Astrocyte (in vitro differentiated cells and primary cell): ENCODE results near the gene PHYHD1. TPM values are rescaled to one million over a fixed set of nuclear protein-coding genes. Genes with fewer than 3 reads are reported as not detected.

Experiments used
- DNase-seq: peaks from one replicate; pipeline ENCODE4 v3.0.0-alpha.2; 2010; ENCODE audit warnings: low read depth
- FAIRE-seq: peaks from 2 replicates; lab custom pipeline; 2011; peaks lifted over from hg19 to GRCh38; lab: Jason Lieb, UNC
- H2AFZ ChIP-seq: 2 replicates; pipeline ENCODE4 v1.6.0; 2012; ENCODE audit warnings: low read depth, low read length, inconsistent platforms
- H3K27ac ChIP-seq: 2 replicates; pipeline ENCODE4 v1.5.1; 2011; ENCODE audit warnings: low read depth, low read length, inconsistent platforms
- H3K27me3 ChIP-seq: 2 replicates; pipeline ENCODE4 v1.6.0; 2011; ENCODE audit warnings: low read length, inconsistent platforms; ENCODE audit not compliant: insufficient read depth
- H3K36me3 ChIP-seq: 2 replicates; pipeline ENCODE4 v1.5.1; 2011; ENCODE audit warnings: low read length, inconsistent platforms; ENCODE audit not compliant: insufficient read depth
- H3K4me1 ChIP-seq: 2 replicates; pipeline ENCODE4 v1.5.1; 2011; ENCODE audit warnings: low read length, inconsistent platforms; ENCODE audit not compliant: insufficient read depth
- H3K4me2 ChIP-seq: 2 replicates; pipeline ENCODE4 v1.6.0; 2012; ENCODE audit warnings: low read length, inconsistent platforms
- H3K4me3 ChIP-seq: 2 replicates; pipeline ENCODE4 v1.5.1; 2011; ENCODE audit warnings: low read depth, mild to moderate bottlenecking, low read length, inconsistent platforms; ENCODE audit not compliant: insufficient read depth
- H3K79me2 ChIP-seq: 2 replicates; pipeline ENCODE4 v1.6.0; 2012; ENCODE audit warnings: mild to moderate bottlenecking, low read length, inconsistent platforms; ENCODE audit not compliant: insufficient read depth
- H3K9ac ChIP-seq: 2 replicates; pipeline ENCODE4 v1.6.0; 2012; ENCODE audit warnings: mild to moderate bottlenecking, low read length, inconsistent platforms
- H3K9me3 ChIP-seq: 2 replicates; pipeline ENCODE4 v1.5.1; 2012; ENCODE audit warnings: low read depth, mild to moderate bottlenecking, low read length, inconsistent platforms; ENCODE audit not compliant: insufficient read depth
- H4K20me1 ChIP-seq: 2 replicates; pipeline ENCODE4 v1.6.0; 2012; ENCODE audit warnings: low read length, inconsistent platforms; ENCODE audit not compliant: insufficient read depth
- H3K27ac Mint-ChIP-seq: one replicate; pipeline ENCODE4 v1.8.0; 2021; ENCODE audit warnings: mild to moderate bottlenecking, mixed read lengths; ENCODE audit not compliant: unreplicated experiment
- H3K27me3 Mint-ChIP-seq: one replicate; pipeline ENCODE4 v1.8.0; 2021; ENCODE audit warnings: low read depth, mixed read lengths; ENCODE audit not compliant: unreplicated experiment
- H3K36me3 Mint-ChIP-seq: one replicate; pipeline ENCODE4 v1.8.0; 2021; ENCODE audit warnings: low read depth, mixed read lengths; ENCODE audit not compliant: unreplicated experiment
- H3K4me1 Mint-ChIP-seq: one replicate; pipeline ENCODE4 v1.8.0; 2021; ENCODE audit warnings: low read depth, mixed read lengths; ENCODE audit not compliant: unreplicated experiment
- H3K4me3 Mint-ChIP-seq: one replicate; pipeline ENCODE4 v1.8.0; 2021; ENCODE audit warnings: mild to moderate bottlenecking, moderate library complexity, mixed read lengths; ENCODE audit not compliant: unreplicated experiment
- H3K9me3 Mint-ChIP-seq: one replicate; pipeline ENCODE4 v1.8.0; 2021; ENCODE audit warnings: mild to moderate bottlenecking, mixed read lengths; ENCODE audit not compliant: unreplicated experiment
- EZH2 ChIP-seq: IDR thresholded peaks from 2 replicates; pipeline ENCODE4 v1.6.1; 2012; ENCODE audit warnings: mild to moderate bottlenecking, low read length, inconsistent platforms; ENCODE audit not compliant: insufficient read depth
- total RNA-seq: library from RNA; stranded (reverse); gene quantifications from 2 replicates; pipeline ENCODE4 v1.2.1, GENCODE V29; 2021
- TF ChIP-seq, protein P1 (sequence below): IDR thresholded peaks from 2 replicates; pipeline ENCODE4 v1.5.1; 2011; ENCODE audit warnings: low read depth, mild to moderate bottlenecking, inconsistent platforms, low read length, moderate library complexity; ENCODE audit not compliant: insufficient read depth

PHYHD1 gene
- total RNA-seq, 1 donor from 2014 or later: 6.1 TPM

DNA sequence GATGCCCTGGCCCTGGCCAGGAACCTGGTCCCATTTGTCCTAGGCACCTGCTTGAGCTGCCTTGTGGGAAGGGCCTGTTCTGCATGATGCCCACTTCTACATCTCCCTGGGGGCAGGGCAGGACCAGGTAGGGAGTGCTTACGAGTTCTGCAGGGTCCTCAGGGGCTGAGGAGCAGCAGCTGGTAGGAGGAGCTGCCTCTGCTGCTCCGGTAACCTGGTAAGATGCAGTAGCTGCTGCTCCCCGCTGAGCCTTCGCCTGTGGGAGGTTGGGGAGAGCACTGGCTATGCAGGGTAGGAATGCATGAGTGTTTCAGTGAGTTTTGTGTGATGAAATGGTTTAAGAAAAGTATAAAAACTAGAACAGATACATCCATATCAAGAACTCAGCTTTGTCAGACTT lies 25.2 kb upstream of the PHYHD1 start:
- peaks cover 22% of the 10 kb centered on the region for H3K4me1 Mint-ChIP-seq
- no peak overlapping the region for H2AFZ ChIP-seq
- H3K4me3 Mint-ChIP-seq: no peak overlapping the region
- H3K79me2 ChIP-seq: peaks cover 84% of the 10 kb centered on the region
- DNase-seq: no peak
- H3K27me3 ChIP-seq: no peaks in the 10 kb centered on the region
- H3K27me3 Mint-ChIP-seq: no peaks in the 10 kb centered on the region
- peaks cover 16% of the 10 kb centered on the region for H3K36me3 Mint-ChIP-seq
- H3K36me3 ChIP-seq: peaks cover 18% of the 10 kb centered on the region
- no peak overlapping the region for H3K4me2 ChIP-seq
- H4K20me1 ChIP-seq: peaks cover 57% of the 10 kb centered on the region
- no peaks in the 10 kb centered on the region for H3K9me3 ChIP-seq
- H3K9me3 Mint-ChIP-seq: no peaks in the 10 kb centered on the region
- H3K27ac Mint-ChIP-seq: no peak overlapping the region
- H3K4me1 ChIP-seq: peaks cover 22% of the 10 kb centered on the region
- no peak overlapping the region for H3K27ac ChIP-seq
- H3K9ac ChIP-seq: no peak overlapping the region
- FAIRE-seq: no peak
- H3K4me3 ChIP-seq: no peak overlapping the region
- no peak for TF ChIP-seq EZH2
- TF ChIP-seq, protein P1, sequence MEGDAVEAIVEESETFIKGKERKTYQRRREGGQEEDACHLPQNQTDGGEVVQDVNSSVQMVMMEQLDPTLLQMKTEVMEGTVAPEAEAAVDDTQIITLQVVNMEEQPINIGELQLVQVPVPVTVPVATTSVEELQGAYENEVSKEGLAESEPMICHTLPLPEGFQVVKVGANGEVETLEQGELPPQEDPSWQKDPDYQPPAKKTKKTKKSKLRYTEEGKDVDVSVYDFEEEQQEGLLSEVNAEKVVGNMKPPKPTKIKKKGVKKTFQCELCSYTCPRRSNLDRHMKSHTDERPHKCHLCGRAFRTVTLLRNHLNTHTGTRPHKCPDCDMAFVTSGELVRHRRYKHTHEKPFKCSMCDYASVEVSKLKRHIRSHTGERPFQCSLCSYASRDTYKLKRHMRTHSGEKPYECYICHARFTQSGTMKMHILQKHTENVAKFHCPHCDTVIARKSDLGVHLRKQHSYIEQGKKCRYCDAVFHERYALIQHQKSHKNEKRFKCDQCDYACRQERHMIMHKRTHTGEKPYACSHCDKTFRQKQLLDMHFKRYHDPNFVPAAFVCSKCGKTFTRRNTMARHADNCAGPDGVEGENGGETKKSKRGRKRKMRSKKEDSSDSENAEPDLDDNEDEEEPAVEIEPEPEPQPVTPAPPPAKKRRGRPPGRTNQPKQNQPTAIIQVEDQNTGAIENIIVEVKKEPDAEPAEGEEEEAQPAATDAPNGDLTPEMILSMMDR: no peak

DNA sequence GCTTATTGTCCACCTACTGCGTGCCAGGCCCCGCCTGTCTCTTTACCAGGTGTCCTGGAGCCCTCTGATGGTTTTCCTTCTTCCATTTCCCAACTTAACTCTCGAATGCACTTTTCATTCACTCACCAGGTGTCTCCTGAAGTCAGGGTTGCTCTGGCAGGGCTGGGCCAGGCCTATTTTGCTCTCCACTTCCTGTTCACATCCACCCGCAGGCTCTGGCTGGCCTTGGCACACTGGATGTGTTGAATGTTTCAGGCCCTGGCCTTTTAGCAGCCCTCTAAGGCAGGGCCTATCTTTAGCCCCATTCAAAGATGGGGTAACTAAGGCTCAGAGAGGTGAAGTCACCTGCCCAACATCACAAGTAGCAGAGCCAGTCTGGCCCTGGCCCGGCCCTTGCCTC lies 22.4 kb upstream of the PHYHD1 start:
- no peaks in the 10 kb centered on the region for H3K27me3 ChIP-seq
- no peak overlapping the region for H3K27ac Mint-ChIP-seq
- H2AFZ ChIP-seq: no peak overlapping the region
- DNase-seq: no peak
- H3K79me2 ChIP-seq: peaks cover 81% of the 10 kb centered on the region
- peaks cover 10% of the 10 kb centered on the region for H3K4me1 ChIP-seq
- H3K36me3 Mint-ChIP-seq: peaks cover 12% of the 10 kb centered on the region
- no peaks in the 10 kb centered on the region for H3K9me3 Mint-ChIP-seq
- H3K9ac ChIP-seq: no peak overlapping the region
- H3K4me1 Mint-ChIP-seq: peaks cover 20% of the 10 kb centered on the region
- no peaks in the 10 kb centered on the region for H3K27me3 Mint-ChIP-seq
- H3K4me3 Mint-ChIP-seq: no peak overlapping the region
- no peak overlapping the region for H3K27ac ChIP-seq
- TF ChIP-seq, protein P1: no peak
- TF ChIP-seq EZH2: no peak
- H3K4me2 ChIP-seq: no peak overlapping the region
- H3K4me3 ChIP-seq: no peak overlapping the region
- FAIRE-seq: no peak
- peaks cover 15% of the 10 kb centered on the region for H3K36me3 ChIP-seq
- H4K20me1 ChIP-seq: peaks cover 57% of the 10 kb centered on the region
- H3K9me3 ChIP-seq: no peaks in the 10 kb centered on the region

DNA sequence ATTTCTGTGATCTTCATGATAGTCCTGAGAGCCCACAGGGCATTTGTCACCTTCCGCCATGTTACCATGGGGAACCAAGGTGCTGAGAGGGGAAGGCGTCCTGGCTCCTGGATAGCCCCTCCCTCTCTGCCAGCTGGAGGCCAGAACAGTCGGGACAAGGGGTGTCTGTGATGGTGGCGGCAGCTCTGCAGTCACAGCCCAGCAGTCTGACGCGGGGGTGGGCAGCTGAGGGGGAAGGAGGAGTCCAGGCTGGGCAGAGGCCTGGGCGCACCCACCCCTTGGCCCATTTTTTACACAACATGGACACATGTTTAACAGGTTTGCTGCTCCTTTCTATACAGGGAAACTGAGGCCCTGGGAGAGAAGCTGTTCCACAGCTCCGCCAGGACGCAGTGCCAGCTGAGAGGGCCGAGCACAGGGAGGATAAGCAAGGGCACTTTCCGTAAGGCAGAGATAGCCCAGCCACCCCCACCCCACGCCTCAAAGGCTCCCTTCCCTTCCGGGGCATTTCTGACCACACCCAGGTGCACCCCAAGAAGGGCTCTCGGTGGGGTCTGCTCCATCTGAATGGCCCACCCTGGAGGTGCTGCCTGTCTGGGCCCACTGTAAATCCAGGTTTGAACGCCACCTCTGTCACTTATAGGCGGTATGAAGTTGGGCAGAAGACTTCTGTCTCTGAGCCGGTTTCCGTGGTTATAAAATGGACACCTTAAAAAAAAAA lies 21.8 kb upstream of the PHYHD1 start:
- H3K4me1 Mint-ChIP-seq: peaks cover 20% of the 10 kb centered on the region
- H3K36me3 Mint-ChIP-seq: peaks cover 10% of the 10 kb centered on the region
- peaks cover 10% of the 10 kb centered on the region for H3K4me1 ChIP-seq
- no peak overlapping the region for H3K9ac ChIP-seq
- H3K4me3 Mint-ChIP-seq: no peak overlapping the region
- H3K27me3 ChIP-seq: no peaks in the 10 kb centered on the region
- H2AFZ ChIP-seq: no peak overlapping the region
- H3K4me3 ChIP-seq: no peak overlapping the region
- no peak for FAIRE-seq
- H4K20me1 ChIP-seq: peaks cover 60% of the 10 kb centered on the region
- H3K79me2 ChIP-seq: peaks cover 81% of the 10 kb centered on the region
- no peaks in the 10 kb centered on the region for H3K27me3 Mint-ChIP-seq
- no peak for DNase-seq
- H3K9me3 ChIP-seq: no peaks in the 10 kb centered on the region
- no peaks in the 10 kb centered on the region for H3K9me3 Mint-ChIP-seq
- TF ChIP-seq EZH2: no peak
- TF ChIP-seq, protein P1: no peak
- no peak overlapping the region for H3K4me2 ChIP-seq
- H3K27ac Mint-ChIP-seq: no peak overlapping the region
- H3K36me3 ChIP-seq: peaks cover 12% of the 10 kb centered on the region
- no peak overlapping the region for H3K27ac ChIP-seq
